ENCODE results near the gene RYR2.

The RYR2 gene

GRCh38 chr1:237041795-237042525 lies at the start of gene RYR2:
Gene RYR2, plus strand, starts transcription at chr1:237042184. Its CDS starts 338 bp downstream, at chr1:237042522.
- no peak for DNase-seq

- no peak for DNase-seq
Measured at GRCh38 chr1:236992449-236992848, 49.5 kb upstream of the RYR2 start.

GRCh38 chr1:236994450-236994849 lies 47.5 kb upstream of the RYR2 start:
- no peak for DNase-seq

- no peak for DNase-seq
Measured at GRCh38 chr1:236997361-236997760, 44.6 kb upstream of the RYR2 start.

- DNase-seq: no peak
Measured at GRCh38 chr1:236997882-236998281, 44.1 kb upstream of the RYR2 start.

- no peak for DNase-seq
Measured at GRCh38 chr1:236998546-236998945, 43.4 kb upstream of the RYR2 start.

- DNase-seq: no peak
Measured at GRCh38 chr1:237000191-237000590, 41.8 kb upstream of the RYR2 start.

- no peak for DNase-seq
Measured at GRCh38 chr1:237003516-237003915, 38.5 kb upstream of the RYR2 start.

GRCh38 chr1:237004116-237004515 lies 37.9 kb upstream of the RYR2 start, which contains the start of gene MT1HL1:
Gene MT1HL1, minus strand, starts transcription at chr1:237004441. Its CDS starts 69 bp downstream, at chr1:237004372.
- no peak for DNase-seq

- no peak for DNase-seq
Measured at GRCh38 chr1:237005674-237006073, 36.3 kb upstream of the RYR2 start.

- DNase-seq: no peak
Measured at GRCh38 chr1:237007147-237007881, 34.7 kb upstream of the RYR2 start.

GRCh38 chr1:237009611-237010010 lies 32.4 kb upstream of the RYR2 start:
- DNase-seq: no peak

GRCh38 chr1:237011432-237011831 lies 30.6 kb upstream of the RYR2 start:
- no peak for DNase-seq

GRCh38 chr1:237012361-237012760 lies 29.6 kb upstream of the RYR2 start:
- no peak for DNase-seq

GRCh38 chr1:237012788-237013383 lies 29.1 kb upstream of the RYR2 start:
- DNase-seq: no peak

GRCh38 chr1:237013608-237014007 lies 28.4 kb upstream of the RYR2 start:
- DNase-seq: no peak

- DNase-seq: no peak
Measured at GRCh38 chr1:237016626-237017025, 25.4 kb upstream of the RYR2 start.

- no peak for DNase-seq
Measured at GRCh38 chr1:237018896-237019295, 23.1 kb upstream of the RYR2 start.

GRCh38 chr1:237025358-237026074 lies 16.5 kb upstream of the RYR2 start:
- no peak for DNase-seq

- no peak for DNase-seq
Measured at GRCh38 chr1:237029240-237029639, 12.7 kb upstream of the RYR2 start.

- DNase-seq: no peak
Measured at GRCh38 chr1:237029850-237030535, 12.0 kb upstream of the RYR2 start.

- no peak for DNase-seq
Measured at GRCh38 chr1:237031480-237031879, 10.5 kb upstream of the RYR2 start.

GRCh38 chr1:237032029-237032428 lies 10.0 kb upstream of the RYR2 start:
- no peak for DNase-seq

All from suppressor macrophage treated with lipopolysaccharide for 1 hour (primary cell).